Measurements from ENCODE around the gene TMEM86A. TPM values are rescaled to one million over a fixed set of nuclear protein-coding genes. Genes with fewer than 3 reads are reported as not detected.

Gene TMEM86A
- total and polyA plus RNA-seq, 2 of the 13 experiments (the other 11 are each of a cell fraction or from before 2014, with no cell fraction given) = 0.03 to 0.07 TPM

DNA sequence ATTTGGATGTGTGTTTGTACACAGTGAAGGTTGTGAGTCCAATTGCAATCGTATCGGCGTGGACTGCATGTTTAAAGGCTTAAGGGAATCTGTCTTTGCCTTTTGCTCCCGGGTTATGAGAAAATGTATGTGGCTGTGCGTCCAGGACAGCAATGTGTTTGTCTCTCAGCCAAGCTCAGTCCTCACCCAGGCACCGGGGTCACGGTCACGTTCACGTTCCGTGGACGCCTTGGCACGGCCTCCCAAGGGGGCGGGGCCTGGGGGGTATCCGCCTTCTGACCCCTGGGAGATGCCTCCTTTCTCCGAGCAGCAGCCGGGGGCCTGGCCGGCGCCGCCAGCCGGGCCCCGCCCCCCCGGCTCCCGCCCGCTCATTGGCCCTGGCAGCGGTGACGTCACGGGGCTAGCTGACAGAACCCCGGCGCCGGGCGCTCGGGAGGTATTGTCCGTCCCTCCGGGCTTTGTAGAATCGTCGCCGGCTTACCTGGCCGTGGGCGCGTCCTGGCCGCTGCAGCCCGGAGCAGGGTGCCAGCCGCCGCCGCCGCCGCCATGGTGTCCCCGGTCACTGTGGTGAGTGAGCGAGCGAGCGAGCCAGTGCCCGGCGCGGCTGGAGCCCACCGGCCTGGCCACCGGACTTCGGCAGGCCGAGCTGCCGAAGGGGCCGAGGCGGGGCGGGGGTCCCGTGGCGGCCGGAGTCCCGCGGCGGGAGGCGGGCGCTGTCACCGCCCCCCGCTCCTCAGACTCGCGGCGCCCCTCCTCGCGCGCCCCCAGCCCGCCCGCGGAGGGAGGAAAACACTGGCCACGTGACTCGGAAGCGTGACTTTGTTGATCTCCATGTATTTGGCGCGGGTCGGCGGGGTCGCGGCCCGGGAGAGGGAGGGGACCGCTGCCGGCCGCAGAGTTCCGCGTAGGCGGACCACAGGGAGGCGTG is at the start of gene TMEM86A (continued):
- no peak for TF ChIP-seq ZNF766 (CRISPR knock-in tag; IDR thresholded peaks at IDR 0.05; ENCODE audit: borderline replicate concordance)
- no peak for TF ChIP-seq XBP1 (CRISPR knock-in tag; IDR thresholded peaks at IDR 0.05)
- no peak for TF ChIP-seq ZBTB7B (CRISPR knock-in tag; IDR thresholded peaks at IDR 0.05)
- TF ChIP-seq ZFP41 (CRISPR knock-in tag; IDR thresholded peaks at IDR 0.05; ENCODE audit: borderline replicate concordance) = no peak
- TF ChIP-seq, protein P1, sequence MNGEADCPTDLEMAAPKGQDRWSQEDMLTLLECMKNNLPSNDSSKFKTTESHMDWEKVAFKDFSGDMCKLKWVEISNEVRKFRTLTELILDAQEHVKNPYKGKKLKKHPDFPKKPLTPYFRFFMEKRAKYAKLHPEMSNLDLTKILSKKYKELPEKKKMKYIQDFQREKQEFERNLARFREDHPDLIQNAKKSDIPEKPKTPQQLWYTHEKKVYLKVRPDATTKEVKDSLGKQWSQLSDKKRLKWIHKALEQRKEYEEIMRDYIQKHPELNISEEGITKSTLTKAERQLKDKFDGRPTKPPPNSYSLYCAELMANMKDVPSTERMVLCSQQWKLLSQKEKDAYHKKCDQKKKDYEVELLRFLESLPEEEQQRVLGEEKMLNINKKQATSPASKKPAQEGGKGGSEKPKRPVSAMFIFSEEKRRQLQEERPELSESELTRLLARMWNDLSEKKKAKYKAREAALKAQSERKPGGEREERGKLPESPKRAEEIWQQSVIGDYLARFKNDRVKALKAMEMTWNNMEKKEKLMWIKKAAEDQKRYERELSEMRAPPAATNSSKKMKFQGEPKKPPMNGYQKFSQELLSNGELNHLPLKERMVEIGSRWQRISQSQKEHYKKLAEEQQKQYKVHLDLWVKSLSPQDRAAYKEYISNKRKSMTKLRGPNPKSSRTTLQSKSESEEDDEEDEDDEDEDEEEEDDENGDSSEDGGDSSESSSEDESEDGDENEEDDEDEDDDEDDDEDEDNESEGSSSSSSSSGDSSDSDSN (CRISPR knock-in tag; IDR thresholded peaks at IDR 0.05) = peak; percentile 52; the same call in 1 of the 2 replicates
- TF ChIP-seq, protein P2, sequence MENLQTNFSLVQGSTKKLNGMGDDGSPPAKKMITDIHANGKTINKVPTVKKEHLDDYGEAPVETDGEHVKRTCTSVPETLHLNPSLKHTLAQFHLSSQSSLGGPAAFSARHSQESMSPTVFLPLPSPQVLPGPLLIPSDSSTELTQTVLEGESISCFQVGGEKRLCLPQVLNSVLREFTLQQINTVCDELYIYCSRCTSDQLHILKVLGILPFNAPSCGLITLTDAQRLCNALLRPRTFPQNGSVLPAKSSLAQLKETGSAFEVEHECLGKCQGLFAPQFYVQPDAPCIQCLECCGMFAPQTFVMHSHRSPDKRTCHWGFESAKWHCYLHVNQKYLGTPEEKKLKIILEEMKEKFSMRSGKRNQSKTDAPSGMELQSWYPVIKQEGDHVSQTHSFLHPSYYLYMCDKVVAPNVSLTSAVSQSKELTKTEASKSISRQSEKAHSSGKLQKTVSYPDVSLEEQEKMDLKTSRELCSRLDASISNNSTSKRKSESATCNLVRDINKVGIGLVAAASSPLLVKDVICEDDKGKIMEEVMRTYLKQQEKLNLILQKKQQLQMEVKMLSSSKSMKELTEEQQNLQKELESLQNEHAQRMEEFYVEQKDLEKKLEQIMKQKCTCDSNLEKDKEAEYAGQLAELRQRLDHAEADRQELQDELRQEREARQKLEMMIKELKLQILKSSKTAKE (CRISPR knock-in tag; IDR thresholded peaks at IDR 0.05; ENCODE audit: borderline replicate concordance) = peak; percentile 58; the same call in 1 of the 2 replicates
- no peak for TF ChIP-seq RBM39 (IDR thresholded peaks at IDR 0.05; ENCODE audit: low read depth, low read length, poor library complexity, severe bottlenecking)
- TF ChIP-seq, protein P3, sequence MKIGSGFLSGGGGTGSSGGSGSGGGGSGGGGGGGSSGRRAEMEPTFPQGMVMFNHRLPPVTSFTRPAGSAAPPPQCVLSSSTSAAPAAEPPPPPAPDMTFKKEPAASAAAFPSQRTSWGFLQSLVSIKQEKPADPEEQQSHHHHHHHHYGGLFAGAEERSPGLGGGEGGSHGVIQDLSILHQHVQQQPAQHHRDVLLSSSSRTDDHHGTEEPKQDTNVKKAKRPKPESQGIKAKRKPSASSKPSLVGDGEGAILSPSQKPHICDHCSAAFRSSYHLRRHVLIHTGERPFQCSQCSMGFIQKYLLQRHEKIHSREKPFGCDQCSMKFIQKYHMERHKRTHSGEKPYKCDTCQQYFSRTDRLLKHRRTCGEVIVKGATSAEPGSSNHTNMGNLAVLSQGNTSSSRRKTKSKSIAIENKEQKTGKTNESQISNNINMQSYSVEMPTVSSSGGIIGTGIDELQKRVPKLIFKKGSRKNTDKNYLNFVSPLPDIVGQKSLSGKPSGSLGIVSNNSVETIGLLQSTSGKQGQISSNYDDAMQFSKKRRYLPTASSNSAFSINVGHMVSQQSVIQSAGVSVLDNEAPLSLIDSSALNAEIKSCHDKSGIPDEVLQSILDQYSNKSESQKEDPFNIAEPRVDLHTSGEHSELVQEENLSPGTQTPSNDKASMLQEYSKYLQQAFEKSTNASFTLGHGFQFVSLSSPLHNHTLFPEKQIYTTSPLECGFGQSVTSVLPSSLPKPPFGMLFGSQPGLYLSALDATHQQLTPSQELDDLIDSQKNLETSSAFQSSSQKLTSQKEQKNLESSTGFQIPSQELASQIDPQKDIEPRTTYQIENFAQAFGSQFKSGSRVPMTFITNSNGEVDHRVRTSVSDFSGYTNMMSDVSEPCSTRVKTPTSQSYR (CRISPR knock-in tag; IDR thresholded peaks at IDR 0.05; ENCODE audit: borderline replicate concordance) = 0 out of 2 replicates have a peak, but pooled peaks have one; percentile 12
- TF ChIP-seq, protein P4, sequence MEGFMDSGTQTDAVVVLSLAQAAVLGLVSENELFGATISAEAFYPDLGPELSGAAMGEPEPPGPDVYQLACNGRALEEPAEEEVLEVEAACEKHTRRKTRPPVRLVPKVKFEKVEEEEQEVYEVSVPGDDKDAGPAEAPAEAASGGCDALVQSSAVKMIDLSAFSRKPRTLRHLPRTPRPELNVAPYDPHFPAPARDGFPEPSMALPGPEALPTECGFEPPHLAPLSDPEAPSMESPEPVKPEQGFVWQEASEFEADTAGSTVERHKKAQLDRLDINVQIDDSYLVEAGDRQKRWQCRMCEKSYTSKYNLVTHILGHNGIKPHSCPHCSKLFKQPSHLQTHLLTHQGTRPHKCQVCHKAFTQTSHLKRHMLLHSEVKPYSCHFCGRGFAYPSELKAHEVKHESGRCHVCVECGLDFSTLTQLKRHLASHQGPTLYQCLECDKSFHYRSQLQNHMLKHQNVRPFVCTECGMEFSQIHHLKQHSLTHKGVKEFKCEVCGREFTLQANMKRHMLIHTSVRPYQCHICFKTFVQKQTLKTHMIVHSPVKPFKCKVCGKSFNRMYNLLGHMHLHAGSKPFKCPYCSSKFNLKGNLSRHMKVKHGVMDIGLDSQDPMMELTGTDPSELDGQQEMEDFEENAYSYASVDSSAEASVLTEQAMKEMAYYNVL (CRISPR knock-in tag; IDR thresholded peaks at IDR 0.05; ENCODE audit: borderline replicate concordance) = no peak
- TF ChIP-seq HMG20A (CRISPR knock-in tag; IDR thresholded peaks at IDR 0.05; ENCODE audit: borderline replicate concordance) = no peak
